ENCODE results near the gene ZNF668.

DNA sequence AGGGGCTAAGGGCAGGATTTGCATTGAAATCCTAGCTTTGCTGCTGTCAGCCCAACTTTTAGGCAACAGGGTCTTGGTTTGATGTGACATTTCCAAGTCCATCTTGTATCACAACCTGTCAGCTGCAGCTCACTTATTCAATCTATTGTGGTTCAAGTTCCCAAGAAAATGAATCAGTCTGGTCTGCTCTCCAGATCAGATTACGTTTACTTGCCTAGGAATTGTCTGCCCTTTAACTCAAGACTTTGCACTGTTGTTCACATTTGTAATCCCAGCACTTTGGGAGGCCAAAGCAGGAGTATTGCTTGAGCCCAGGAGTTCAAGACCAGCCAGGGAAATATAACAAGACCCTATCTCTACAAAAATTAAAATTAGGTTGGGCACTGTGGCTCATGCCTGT is 30.7 kb downstream of the ZNF668 start:
- TF ChIP-seq CTCF (IDR thresholded peaks at IDR 0.05) (no peak), POLR2A (IDR thresholded peaks at IDR 0.05) (no peak), EP300 (IDR thresholded peaks at IDR 0.05) (no peak)

Data from ovary (tissue), 3 donors.